SW 1271 (cell line): ENCODE measurements around the gene OSBPL5.
A peak's percentile ranks its signal among the peaks of the same experiment; 100 is the strongest.
"Not testable (repeated sequence)": the region's sequence is repeated elsewhere in the genome, so short reads cannot be mapped to it uniquely, and the experiment has no call there.

Source experiments
- DNase-seq, 2 experiments: peaks; one replicate each; lab custom pipeline; 2025; lab: John Stamatoyannopoulos, UW

Gene OSBPL5

GRCh38 chr11:3080733-3081385, 84.3 kb downstream of the OSBPL5 start:
- no peak for DNase-seq

GRCh38 chr11:3080104-3080503, 85.0 kb downstream of the OSBPL5 start:
- no peak for DNase-seq

- no peak for DNase-seq
Observed at GRCh38 chr11:3077846-3078440, 87.2 kb downstream of the OSBPL5 start.

DNA sequence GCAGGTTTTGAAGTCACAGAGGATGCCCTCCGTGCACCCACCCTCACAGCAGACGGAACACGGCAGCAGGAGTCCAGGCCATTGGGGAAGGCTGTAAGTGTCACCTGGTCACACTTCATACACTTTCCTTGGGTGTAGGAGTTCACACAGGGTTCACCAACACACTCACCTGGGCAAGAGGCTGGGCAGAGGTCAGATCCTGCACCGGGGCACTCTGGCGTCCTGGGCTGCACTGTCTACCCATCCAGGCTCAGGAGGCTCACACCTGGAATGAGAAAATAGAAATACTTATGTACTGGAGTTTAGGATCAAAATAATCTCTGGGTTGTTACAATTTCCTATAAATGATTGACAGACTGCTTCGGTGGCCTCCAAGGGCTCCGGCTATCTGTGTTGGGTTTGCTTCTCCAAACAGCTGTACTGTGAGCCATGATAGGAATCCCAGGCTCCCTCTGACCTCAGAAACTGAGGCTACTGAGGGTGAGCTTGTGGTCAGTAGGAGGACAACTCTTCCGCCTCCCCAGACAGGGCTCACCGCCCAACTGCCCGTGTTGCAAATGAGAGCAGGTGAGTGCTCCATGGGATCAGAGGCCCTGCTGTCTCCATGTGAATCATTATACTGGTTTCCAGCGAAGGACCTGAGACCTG, 87.8 kb downstream of the OSBPL5 start:
- DNase-seq, result no peak

DNA sequence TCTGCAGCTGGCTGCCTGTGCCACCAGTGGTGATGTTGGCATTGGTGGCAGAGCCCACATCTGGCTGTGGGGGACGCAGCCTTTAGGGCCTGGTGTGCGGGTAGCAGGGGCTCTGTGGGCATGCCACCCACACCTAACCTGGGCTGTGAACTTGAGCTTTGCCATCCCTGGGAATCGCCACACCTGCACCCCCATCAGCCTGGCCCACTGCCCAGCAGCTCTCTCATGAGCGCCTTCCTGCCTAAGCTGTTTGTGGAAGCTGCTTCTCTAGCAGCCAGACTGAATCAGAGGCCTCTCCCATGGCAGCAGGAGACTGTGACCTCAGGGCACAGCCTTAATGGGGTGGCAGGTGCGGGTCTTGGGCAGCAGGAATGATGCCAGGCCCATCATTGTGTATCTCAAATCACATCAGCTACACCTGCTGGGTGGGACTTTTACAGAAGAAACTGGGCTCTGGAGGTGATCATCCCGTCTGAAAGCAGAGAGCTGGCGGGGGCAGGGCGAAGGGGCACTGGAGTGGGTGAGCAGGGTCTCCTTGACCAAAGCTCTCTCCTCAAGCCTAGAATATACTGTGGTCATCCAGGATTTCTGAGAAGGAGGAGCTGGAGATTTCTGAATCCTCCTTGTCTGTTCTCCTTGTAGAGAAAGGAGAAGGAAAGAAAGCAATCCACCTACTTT, 90.1 kb downstream of the OSBPL5 start:
- no peak for DNase-seq

DNA sequence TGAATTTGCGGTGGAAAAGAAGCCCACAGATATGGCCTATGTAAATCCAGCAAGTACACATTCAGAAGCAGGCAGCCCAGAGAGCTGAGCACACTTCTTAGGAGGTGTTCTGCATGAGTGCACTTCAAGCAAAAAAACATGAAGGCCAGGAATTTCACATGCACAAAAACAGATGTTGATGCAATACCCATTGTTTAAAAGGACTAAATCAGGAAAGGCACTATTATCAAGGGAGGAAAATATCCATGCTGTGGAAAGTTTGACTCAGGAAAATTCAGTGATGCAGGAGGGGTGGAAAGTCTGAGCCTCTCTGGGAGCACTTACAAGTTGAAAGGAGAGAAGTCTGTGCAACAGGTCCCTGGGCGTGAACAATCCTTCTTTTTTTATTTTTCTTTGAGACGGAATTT, 92.1 kb downstream of the OSBPL5 start:
- DNase-seq, result no peak

DNA sequence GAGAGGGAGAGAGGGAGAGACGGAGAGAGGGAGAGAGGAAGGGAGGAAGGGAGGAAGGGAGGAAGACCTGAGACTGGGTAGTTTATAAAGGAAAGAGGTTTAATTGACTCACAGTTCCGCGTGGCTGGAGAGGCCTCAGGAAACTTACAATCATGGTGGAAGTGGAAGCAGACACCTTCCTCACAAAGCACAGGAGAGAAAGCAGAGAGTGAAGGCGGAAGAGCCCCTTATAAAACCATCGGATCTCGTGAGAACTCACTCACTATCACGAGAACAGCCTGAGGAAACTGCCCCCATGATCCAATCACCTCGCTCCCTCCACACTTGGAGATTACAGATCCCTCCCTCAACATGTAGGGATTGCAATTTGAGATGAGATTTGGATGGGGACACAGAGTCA, 95.7 kb downstream of the OSBPL5 start:
- no peak for DNase-seq

DNA sequence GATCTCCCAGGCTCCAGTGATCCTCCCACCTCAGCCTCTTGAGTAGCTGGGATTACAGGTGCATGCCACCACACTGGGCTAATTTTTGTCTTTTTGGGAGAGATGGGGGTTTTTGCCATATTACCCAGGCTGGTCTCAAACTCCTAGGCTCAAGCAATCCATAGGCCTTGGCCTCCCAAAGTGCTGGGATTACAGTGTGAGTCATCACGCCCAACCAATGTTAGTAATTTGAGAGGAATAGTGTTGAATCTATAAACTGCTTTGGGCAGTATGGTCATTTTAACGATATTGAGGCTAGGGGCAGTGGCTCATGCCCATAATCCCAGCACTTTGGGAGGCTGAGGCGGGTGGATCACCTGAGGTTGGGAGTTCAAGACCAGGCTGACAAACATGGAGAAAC, 98.8 kb downstream of the OSBPL5 start:
- not testable (repeated sequence) for DNase-seq

GRCh38 chr11:3064709-3065108, 100.4 kb downstream of the OSBPL5 start:
- DNase-seq, result not testable (repeated sequence)

DNA sequence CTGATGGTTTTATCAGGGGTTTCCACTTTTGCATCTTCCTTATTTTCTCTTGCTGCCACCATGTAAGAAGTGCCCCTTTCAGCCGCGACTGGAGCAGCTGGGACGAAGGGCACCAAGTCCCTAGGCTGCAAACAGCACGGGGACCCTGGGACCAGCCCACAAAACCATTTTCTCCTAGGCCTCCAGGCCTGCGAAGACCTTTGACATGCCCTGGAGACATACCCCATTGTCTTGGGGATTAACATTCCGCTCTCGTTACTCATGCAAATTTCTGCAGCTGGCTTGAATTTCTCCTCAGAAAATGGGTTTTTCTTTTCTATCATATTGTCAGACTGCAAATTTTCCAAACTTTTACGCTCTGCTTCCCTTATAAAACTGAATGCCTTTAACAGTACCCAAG, 101.2 kb downstream of the OSBPL5 start:
- not testable (repeated sequence) for DNase-seq

DNA sequence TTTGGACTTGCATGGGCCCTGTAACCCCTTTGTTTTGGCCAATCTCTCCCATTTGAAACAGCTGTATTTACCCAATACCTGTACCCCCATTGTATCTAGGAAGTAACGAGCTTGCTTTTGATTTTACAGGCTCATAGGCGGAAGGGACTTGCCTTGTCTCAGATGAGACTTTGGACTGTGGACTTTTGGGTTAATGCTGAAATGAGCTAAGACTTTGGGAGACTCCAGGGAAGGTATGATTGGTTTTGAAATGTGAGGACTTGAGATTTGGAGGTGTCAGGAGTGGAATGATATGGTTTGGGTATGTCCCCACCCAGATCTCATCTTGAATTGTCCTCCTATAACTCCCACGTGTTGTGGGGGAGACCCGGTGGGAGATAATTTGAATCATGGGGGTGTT, 101.7 kb downstream of the OSBPL5 start:
- DNase-seq, result not testable (repeated sequence)

- DNase-seq, result no peak
Observed at GRCh38 chr11:3060436-3061025, 104.6 kb downstream of the OSBPL5 start.

GRCh38 chr11:3058753-3059664, 106.1 kb downstream of the OSBPL5 start:
- DNase-seq, result peak; percentile 36 to 42

- DNase-seq, result peak; percentile 75 to 91
Observed at GRCh38 chr11:3057069-3057963, 107.8 kb downstream of the OSBPL5 start, which contains the start of gene CARS1. TSS of gene CARS1 (minus strand) at chr11:3057423. CDS start at chr11:3057367, 56 bp downstream.

DNA sequence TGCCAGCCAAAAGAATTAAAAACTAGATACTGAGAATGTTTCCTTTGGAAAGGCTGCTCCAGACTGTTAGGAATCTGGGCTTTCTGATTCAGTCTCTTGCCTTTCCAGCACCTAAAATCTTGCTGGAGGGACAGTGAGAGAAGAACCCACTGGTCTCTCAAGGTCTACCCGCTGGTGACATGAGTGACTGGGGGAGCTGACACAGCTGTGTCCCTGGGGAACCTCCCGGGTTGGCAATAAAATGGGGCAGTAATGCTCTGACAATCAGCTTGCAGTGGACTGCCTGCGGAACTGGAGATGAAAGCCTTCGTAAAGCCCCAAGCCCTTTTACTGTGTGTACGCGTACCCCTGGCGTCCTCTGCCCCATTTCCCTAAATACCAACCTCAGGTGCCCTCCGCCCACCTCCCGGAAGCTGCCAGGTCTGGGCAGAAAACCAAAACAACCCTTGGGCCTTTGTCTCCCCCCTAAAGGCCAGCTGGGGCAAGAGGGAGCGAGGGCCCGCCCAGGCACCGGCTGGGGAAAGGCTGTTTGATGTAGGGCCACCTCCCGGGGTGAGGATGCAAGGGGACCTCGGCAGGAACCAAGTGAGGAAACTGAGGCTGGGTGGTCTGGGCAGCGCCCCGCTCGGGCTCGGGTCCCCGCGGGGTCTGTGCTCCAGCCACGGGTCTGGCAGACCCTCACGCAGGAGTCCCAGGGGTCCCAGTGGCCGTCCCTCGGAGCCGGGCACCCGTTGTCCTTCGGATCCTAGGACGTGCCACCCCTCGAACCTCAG, 108.6 kb downstream of the OSBPL5 start:
- no peak for DNase-seq

GRCh38 chr11:3055891-3056290, 109.2 kb downstream of the OSBPL5 start:
- DNase-seq, result no peak

DNA sequence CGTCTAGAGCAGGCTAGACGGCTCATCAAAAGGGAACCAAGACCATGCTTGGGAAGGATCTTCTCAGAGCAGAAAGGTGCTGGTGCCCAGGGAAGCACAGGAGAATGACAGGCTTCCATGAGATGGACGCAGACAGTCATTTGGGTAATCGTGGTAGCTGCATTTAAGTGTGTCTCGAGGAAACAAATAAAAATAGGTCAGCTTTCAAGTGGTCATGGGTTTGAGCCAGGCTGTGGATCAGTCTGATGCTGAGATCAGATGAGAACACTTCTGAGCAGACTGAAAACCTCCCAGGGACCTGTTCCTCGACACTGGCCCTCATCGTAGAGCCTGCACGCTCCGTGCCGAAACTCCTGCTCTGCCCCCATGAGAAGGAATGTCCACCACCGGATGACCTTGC, 112.5 kb downstream of the OSBPL5 start:
- DNase-seq, result no peak

- no peak for DNase-seq
Observed at GRCh38 chr11:3052109-3052479, 113.0 kb downstream of the OSBPL5 start.
